ENCODE data around the gene GHR.

- TF ChIP-seq CTCF (IDR thresholded peaks at IDR 0.05) (no peak), POLR2A (IDR thresholded peaks at IDR 0.05) (no peak)
Measured at GRCh38 chr5:42397267-42397666, 26.0 kb upstream of the GHR start.
